ENCODE results near the gene B3GNT5.

B3GNT5 gene

DNA sequence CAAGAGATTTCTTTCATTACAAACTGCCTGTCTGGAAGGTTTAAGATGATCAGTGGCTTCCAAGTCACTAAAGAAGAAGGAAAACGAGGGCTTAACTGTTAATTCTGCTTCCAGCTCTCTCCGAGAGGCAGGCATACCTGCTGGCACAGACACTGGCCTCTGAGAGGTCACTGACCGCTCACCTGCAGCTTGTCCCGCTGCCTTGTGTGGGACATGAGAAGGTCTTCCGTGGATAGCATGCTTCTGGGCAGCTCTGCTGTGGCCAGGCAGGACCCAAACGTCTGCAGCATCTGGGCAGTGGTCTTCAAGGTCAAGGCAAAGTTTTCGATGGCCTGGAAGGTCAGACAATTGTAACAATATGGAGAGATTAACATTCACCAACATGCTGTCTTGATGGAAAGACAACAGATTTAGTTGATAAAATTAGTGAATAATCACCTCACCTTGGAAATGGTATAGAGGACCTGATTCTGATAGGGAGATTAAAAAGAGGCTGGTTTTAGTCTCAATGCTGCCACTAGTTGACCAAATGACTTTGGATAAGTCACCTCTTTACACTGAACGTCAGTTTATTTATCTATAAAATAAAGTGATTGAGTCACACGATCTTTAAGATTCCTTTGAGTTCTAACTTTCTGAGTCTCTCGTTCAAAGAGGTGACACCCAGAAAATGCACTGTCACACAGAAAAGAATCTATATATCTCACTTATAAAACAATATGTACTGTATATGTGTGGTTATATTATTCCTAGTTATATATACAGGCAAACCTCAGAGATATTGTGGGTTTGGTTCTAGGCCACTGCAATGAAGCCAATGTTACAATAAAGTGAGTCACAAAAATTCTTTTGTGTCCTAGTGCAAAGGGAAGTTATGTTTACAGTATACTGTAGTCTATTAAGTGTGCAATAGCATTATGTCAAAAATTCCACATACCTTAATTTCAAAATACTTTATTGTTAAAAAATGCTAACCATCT, 65.1 kb downstream of the B3GNT5 start:
- TF ChIP-seq, protein P1, sequence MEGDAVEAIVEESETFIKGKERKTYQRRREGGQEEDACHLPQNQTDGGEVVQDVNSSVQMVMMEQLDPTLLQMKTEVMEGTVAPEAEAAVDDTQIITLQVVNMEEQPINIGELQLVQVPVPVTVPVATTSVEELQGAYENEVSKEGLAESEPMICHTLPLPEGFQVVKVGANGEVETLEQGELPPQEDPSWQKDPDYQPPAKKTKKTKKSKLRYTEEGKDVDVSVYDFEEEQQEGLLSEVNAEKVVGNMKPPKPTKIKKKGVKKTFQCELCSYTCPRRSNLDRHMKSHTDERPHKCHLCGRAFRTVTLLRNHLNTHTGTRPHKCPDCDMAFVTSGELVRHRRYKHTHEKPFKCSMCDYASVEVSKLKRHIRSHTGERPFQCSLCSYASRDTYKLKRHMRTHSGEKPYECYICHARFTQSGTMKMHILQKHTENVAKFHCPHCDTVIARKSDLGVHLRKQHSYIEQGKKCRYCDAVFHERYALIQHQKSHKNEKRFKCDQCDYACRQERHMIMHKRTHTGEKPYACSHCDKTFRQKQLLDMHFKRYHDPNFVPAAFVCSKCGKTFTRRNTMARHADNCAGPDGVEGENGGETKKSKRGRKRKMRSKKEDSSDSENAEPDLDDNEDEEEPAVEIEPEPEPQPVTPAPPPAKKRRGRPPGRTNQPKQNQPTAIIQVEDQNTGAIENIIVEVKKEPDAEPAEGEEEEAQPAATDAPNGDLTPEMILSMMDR (IDR thresholded peaks at IDR 0.05; ENCODE audit: extremely low read depth, insufficient read depth, missing control alignments), result no peak
- DNase-seq (ENCODE audit: low spot score), result no peak
- in situ Hi-C loops (cut with MboI; ENCODE audit: low pct_unique_long_range_greater_than_20kb, low sequenced_read_pairs, unreplicated experiment), result no loop called here

DNA sequence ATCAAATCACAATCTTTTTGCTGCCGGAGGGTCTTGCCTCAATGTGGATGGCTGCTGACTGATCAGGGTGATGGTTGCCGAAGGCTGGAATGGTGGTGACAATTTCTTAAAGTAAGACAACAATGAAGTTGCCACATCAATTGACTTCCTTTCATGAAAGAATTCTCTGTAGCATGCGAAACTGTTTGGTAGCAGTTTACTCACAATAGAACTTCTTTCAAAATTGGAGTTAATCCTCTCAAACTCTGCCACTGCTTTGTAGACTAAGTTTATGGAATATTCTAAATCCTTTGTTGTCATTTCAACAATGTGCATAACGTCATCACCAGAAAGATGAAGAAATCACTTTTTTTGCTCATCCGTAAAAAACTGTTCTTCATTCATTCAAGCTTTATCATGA, 65.8 kb downstream of the B3GNT5 start:
- in situ Hi-C loops (cut with MboI; ENCODE audit: low pct_unique_long_range_greater_than_20kb, low sequenced_read_pairs, unreplicated experiment), result no loop called here
- TF ChIP-seq, protein P1 (IDR thresholded peaks at IDR 0.05; ENCODE audit: extremely low read depth, insufficient read depth, missing control alignments), result no peak
- DNase-seq (ENCODE audit: low spot score), result no peak

DNA sequence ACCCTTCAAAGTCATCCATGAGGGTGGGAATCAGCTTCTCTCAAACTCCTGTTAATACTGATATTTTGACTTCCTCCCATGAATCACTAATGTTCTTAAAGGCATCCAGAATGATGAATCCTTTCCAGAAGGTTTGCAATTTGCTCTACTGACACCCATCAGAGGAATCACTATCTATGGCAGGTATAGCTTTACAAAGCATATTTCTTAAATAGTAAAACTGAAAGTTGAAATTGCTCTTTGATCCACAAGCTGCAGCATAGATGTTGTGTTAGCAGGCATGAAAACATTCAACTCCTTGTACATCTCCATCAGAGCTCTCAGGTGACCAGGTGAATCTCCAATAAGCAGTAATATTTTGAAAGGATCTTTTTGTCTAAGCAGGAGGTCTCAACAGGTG, 66.3 kb downstream of the B3GNT5 start:
- no peak for DNase-seq (ENCODE audit: low spot score)
- TF ChIP-seq, protein P1 (IDR thresholded peaks at IDR 0.05; ENCODE audit: extremely low read depth, insufficient read depth, missing control alignments), result no peak
- in situ Hi-C loops (cut with MboI; ENCODE audit: low pct_unique_long_range_greater_than_20kb, low sequenced_read_pairs, unreplicated experiment), result no loop called here

Data from GM13977 (cell line).